GM19193 (cell line): Measurements from ENCODE around the gene EPB41L2.

Experiments
- POLR2A ChIP-seq: IDR thresholded peaks from 4 replicates; pipeline ENCODE4 v1.6.1; 2011; ENCODE audit not compliant: insufficient read depth, insufficient read length; ENCODE audit errors: extremely low read depth

EPB41L2 gene

GRCh38 chr6:130829333-130829910, 233.6 kb downstream of the EPB41L2 start:
- no peak for TF ChIP-seq POLR2A

- no peak for TF ChIP-seq POLR2A
Observed at GRCh38 chr6:130827247-130828149, 235.5 kb downstream of the EPB41L2 start, which contains the start of gene SMLR1. Gene SMLR1, plus strand, starts transcription at chr6:130827406. Its CDS starts 8 bp downstream, at chr6:130827414.

- no peak for TF ChIP-seq POLR2A
Observed at GRCh38 chr6:130826442-130827246, 236.4 kb downstream of the EPB41L2 start.

- no peak for TF ChIP-seq POLR2A
Observed at GRCh38 chr6:130825772-130826441, 237.1 kb downstream of the EPB41L2 start.

GRCh38 chr6:130824978-130825694, 237.9 kb downstream of the EPB41L2 start:
- TF ChIP-seq POLR2A: no peak

- TF ChIP-seq POLR2A: no peak
Observed at GRCh38 chr6:130822736-130823135, 240.3 kb downstream of the EPB41L2 start.

- no peak for TF ChIP-seq POLR2A
Observed at GRCh38 chr6:130815200-130816071, 247.6 kb downstream of the EPB41L2 start.

- TF ChIP-seq POLR2A: no peak
Observed at GRCh38 chr6:130814506-130814905, 248.5 kb downstream of the EPB41L2 start.

- TF ChIP-seq POLR2A: no peak
Observed at GRCh38 chr6:130811932-130812331, 251.1 kb downstream of the EPB41L2 start.

- TF ChIP-seq POLR2A: no peak
Observed at GRCh38 chr6:130810307-130811030, 252.6 kb downstream of the EPB41L2 start.

- no peak for TF ChIP-seq POLR2A
Observed at GRCh38 chr6:130797061-130797460, 266.0 kb downstream of the EPB41L2 start.

GRCh38 chr6:130796313-130796905, 266.6 kb downstream of the EPB41L2 start:
- no peak for TF ChIP-seq POLR2A

- no peak for TF ChIP-seq POLR2A
Observed at GRCh38 chr6:130794738-130795137, 268.3 kb downstream of the EPB41L2 start.
